ENCODE data around the gene CLN6. TPM values are rescaled to one million over a fixed set of nuclear protein-coding genes. Genes with fewer than 3 reads are reported as not detected.

The CLN6 gene
- total RNA-seq, 1 donor from 2014 or later, result 73.3 TPM

DNA sequence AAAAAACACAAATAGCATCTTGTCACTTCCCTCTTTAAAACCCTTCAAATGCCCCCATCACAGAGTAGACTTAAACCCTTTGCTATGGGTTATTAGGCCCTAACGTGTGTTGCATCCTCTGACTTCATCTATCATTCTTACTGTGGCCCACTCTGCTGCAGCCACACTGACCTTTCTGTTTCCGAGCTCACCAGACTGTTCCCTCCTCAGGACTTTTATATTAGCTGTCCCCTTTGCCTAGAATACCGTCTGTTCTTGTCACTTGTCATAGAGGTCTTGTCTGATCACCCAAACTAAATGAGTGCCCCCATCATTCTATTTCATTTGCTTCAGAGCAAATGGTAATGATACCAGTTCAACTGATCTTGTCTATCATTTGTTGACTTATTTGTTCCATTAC, 47.1 kb upstream of the CLN6 start:
- Mint-ChIP-seq H3K36me3 (ENCODE audit: low read depth) (no peaks in the 10 kb centered on the region), H3K27me3 (ENCODE audit: low read depth) (peaks cover 4% of the 10 kb centered on the region)

DNA sequence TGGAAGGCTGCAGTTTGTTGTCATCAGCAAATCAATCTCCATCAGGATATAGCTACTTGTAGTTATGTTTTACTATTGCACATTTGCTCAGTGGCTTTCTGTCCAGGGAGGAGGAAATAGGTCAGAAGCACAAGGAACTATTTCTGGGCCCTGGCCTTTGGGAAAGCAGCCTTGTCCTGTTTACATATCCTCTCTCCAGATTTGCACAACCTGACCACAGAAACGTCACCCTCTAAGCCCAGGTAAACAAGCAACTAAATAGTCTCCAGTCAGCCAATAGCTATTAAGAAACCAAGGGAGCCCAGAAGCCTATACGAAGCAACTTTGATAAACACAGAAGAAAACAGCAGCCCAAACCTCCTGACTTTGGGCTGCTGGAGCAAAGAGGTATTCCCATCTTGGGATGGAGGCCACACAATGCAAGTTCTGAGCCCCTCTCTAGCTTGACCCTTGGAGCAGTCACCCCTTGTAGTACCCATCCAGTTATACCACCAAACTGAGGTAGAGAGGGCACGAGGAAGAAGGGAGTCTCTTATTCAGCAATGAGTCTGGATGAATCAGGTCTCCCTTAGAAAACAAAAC, 45.7 kb upstream of the CLN6 start:
- Mint-ChIP-seq H3K9me3 (no peaks in the 10 kb centered on the region), H3K4me1 (peaks cover 41% of the 10 kb centered on the region), H3K27me3 (ENCODE audit: low read depth) (peaks cover 4% of the 10 kb centered on the region), H3K4me3 (peak overlapping the region; percentile 60), H3K36me3 (ENCODE audit: low read depth) (no peaks in the 10 kb centered on the region), H3K27ac (ENCODE audit: unreplicated experiment) (no peak overlapping the region)
- no peak for DNase-seq (ENCODE audit: low read depth, low spot score)
- TF ChIP-seq, protein P1, sequence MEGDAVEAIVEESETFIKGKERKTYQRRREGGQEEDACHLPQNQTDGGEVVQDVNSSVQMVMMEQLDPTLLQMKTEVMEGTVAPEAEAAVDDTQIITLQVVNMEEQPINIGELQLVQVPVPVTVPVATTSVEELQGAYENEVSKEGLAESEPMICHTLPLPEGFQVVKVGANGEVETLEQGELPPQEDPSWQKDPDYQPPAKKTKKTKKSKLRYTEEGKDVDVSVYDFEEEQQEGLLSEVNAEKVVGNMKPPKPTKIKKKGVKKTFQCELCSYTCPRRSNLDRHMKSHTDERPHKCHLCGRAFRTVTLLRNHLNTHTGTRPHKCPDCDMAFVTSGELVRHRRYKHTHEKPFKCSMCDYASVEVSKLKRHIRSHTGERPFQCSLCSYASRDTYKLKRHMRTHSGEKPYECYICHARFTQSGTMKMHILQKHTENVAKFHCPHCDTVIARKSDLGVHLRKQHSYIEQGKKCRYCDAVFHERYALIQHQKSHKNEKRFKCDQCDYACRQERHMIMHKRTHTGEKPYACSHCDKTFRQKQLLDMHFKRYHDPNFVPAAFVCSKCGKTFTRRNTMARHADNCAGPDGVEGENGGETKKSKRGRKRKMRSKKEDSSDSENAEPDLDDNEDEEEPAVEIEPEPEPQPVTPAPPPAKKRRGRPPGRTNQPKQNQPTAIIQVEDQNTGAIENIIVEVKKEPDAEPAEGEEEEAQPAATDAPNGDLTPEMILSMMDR (conservative IDR thresholded peaks at IDR 0.05), result no peak

More for the DNA sequence above, 47.1 kb upstream of the CLN6 start:
- no peaks in the 10 kb centered on the region for H3K9me3 Mint-ChIP-seq
- TF ChIP-seq, protein P1 (conservative IDR thresholded peaks at IDR 0.05), result no peak
- H3K27ac Mint-ChIP-seq (ENCODE audit: unreplicated experiment), result peak overlapping the region; percentile 98
- DNase-seq (ENCODE audit: low read depth, low spot score), result no peak
- H3K4me3 Mint-ChIP-seq, result peak overlapping the region; percentile 96
- peaks cover 52% of the 10 kb centered on the region for H3K4me1 Mint-ChIP-seq

DNA sequence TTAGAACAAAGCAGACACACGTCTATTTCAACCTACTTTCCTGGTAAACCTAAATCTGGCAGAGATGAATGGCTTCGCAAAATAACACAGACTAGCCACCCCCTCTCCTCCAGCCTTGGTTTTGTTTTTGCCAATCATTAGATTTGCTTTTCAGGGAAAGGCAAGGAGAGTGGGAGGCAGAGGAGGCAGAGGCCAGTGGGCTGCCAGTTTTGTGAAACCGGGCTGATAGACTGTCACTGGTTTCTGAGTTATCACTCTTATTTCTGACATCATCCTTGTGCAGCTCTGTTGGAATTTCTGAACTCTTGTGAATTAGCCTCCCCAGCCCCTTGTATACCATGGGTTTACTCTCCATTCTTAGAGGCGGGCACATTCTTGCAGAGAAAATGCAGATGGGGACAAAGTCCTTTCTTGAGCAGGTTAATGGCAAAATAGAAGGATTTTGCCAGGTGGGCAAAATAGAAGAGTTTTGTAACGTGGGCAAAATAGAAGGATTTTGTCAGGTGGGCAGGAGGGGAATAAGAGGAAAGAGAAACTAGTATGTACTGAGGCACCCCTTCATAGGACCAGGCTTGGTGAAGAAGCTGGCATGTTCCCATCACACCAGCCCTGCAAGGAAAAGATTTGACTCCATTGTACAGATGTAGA, 44.8 kb upstream of the CLN6 start:
- TF ChIP-seq, protein P1 (conservative IDR thresholded peaks at IDR 0.05), result no peak
- Mint-ChIP-seq H3K9me3 (no peaks in the 10 kb centered on the region), H3K27me3 (ENCODE audit: low read depth) (peaks cover 4% of the 10 kb centered on the region), H3K4me1 (peaks cover 31% of the 10 kb centered on the region), H3K4me3 (peak overlapping the region; percentile 27), H3K36me3 (ENCODE audit: low read depth) (no peaks in the 10 kb centered on the region), H3K27ac (ENCODE audit: unreplicated experiment) (no peak overlapping the region)
- no peak for DNase-seq (ENCODE audit: low read depth, low spot score)

DNA sequence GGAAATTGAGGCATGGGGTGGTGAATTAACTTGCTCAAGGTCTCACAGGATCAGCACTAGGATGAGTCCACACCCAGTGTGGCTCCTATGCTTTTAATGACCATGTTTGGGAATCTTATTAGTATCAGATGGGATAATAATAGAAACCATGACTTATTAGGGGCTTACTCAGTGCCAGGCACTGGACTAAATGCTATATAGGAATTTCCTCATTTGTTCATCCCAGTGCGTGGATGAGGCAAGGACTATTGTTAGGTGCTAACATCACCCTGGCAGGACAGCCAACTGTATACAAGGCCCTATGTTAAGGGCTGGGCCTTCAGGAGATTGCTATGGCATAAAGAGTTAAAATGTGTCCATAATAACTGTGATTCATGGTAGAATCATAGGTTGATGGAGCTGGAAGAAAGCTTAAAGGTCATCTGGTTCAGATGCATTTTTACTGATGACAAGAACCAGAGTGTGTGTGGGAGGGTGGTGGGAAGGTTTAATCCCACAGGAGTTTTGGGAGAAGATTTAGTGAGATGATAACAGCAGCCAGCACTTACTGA, 43.3 kb upstream of the CLN6 start:
- Mint-ChIP-seq H3K27ac (ENCODE audit: unreplicated experiment) (no peak overlapping the region), H3K9me3 (no peaks in the 10 kb centered on the region), H3K27me3 (ENCODE audit: low read depth) (peaks cover 4% of the 10 kb centered on the region), H3K36me3 (ENCODE audit: low read depth) (no peaks in the 10 kb centered on the region), H3K4me3 (peak overlapping the region; percentile 21), H3K4me1 (peaks cover 22% of the 10 kb centered on the region)
- TF ChIP-seq, protein P1 (conservative IDR thresholded peaks at IDR 0.05), result no peak
- DNase-seq (ENCODE audit: low read depth, low spot score), result no peak

DNA sequence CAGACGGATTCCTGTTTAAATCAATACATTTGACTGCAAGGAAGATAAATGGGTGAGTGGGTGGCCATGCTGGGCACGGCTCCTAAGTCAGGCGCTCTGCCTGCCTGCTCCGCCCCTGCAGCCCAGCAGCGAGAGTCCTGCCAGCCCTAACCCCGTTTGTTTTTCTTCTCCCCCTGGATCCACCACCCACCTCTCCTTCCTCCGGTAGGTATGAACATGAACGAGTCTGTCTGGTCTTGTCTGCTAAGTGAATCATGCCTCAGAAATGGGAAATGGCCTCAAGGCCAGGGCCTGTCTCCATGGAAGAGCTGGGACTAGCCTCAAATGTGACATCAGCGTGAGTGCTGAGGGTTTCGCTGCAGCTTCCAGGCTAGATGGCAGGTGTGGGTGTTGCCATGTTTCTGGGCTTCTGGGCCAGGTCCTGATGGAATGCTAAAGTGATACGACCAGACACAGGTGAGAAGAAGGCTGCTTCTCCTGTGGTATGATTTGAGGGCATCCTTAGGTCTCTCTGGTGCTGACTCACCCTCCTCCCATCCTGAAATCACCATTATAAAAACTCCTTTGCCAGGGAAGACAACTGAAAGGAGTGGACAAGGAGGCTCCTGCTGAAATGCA, 42.4 kb upstream of the CLN6 start:
- Mint-ChIP-seq H3K27me3 (ENCODE audit: low read depth) (peaks cover 7% of the 10 kb centered on the region), H3K4me1 (peaks cover 18% of the 10 kb centered on the region), H3K9me3 (no peaks in the 10 kb centered on the region), H3K27ac (ENCODE audit: unreplicated experiment) (peak overlapping the region; percentile 30), H3K36me3 (ENCODE audit: low read depth) (no peaks in the 10 kb centered on the region), H3K4me3 (no peak overlapping the region)
- no peak for DNase-seq (ENCODE audit: low read depth, low spot score)
- TF ChIP-seq, protein P1 (conservative IDR thresholded peaks at IDR 0.05), result no peak
